ENCODE measurements around the gene CDH22. TPM values are rescaled to one million over a fixed set of nuclear protein-coding genes. Genes with fewer than 3 reads are reported as not detected.

The CDH22 gene
- total RNA-seq, 2 donors from 2014 or later = 0.22 to 0.77 TPM

- WGBS, 2 experiments (ENCODE audit: insufficient coverage in 1 of 2, insufficient read length in 1 of 2) = 67 to 76% methylated on average over 8 to 11 of the region's 11 CpGs
- peaks cover 6% of the 10 kb centered on the region for H3K27me3 Mint-ChIP-seq (ENCODE audit: insufficient read depth)
- H3K4me1 Mint-ChIP-seq = peaks cover 42% of the 10 kb centered on the region
- no peak overlapping the region for H3K9ac ChIP-seq (ENCODE audit: extremely low read depth, low read length, poor library complexity, severe bottlenecking)
- no peaks in the 10 kb centered on the region for H3K9me3 ChIP-seq (ENCODE audit: control insufficient read depth, low read length)
- DNase-seq = no peak
- H3K27ac Mint-ChIP-seq = no peak overlapping the region
- no peak overlapping the region for H3K4me3 Mint-ChIP-seq
- no peaks in the 10 kb centered on the region for H3K9me3 Mint-ChIP-seq
- peaks cover 23% of the 10 kb centered on the region for H3K4me1 ChIP-seq (ENCODE audit: control insufficient read depth, insufficient read depth, low read length)
- no peaks in the 10 kb centered on the region for H3K36me3 Mint-ChIP-seq (ENCODE audit: low read depth)
- no peaks in the 10 kb centered on the region for H3K27me3 ChIP-seq (ENCODE audit: control insufficient read depth, insufficient read depth, low read length, poor library complexity, severe bottlenecking)
- TF ChIP-seq CTCF (conservative IDR thresholded peaks at IDR 0.05) = no peak
- H3K4me3 ChIP-seq (ENCODE audit: low read length) = no peak overlapping the region
- no peaks in the 10 kb centered on the region for H3K36me3 ChIP-seq (ENCODE audit: control insufficient read depth, insufficient read depth, low read length)
- no peak overlapping the region for H3K27ac ChIP-seq (ENCODE audit: low read depth, low read length)
Observed at GRCh38 chr20:46267108-46268105, 40.9 kb downstream of the CDH22 start.

- no peak overlapping the region for H3K4me3 Mint-ChIP-seq
- no peak for TF ChIP-seq CTCF (conservative IDR thresholded peaks at IDR 0.05)
- H3K36me3 Mint-ChIP-seq (ENCODE audit: low read depth) = no peaks in the 10 kb centered on the region
- H3K27me3 Mint-ChIP-seq (ENCODE audit: insufficient read depth) = peaks cover 7% of the 10 kb centered on the region
- no peak overlapping the region for H3K9ac ChIP-seq (ENCODE audit: extremely low read depth, low read length, poor library complexity, severe bottlenecking)
- H3K9me3 Mint-ChIP-seq = no peaks in the 10 kb centered on the region
- WGBS, 2 experiments (ENCODE audit: insufficient coverage in 1 of 2, insufficient read length in 1 of 2) = 88 to 97% methylated on average over 2 of the region's 2 CpGs
- no peak overlapping the region for H3K27ac ChIP-seq (ENCODE audit: low read depth, low read length)
- H3K4me1 Mint-ChIP-seq = peaks cover 25% of the 10 kb centered on the region
- DNase-seq = no peak
- no peaks in the 10 kb centered on the region for H3K9me3 ChIP-seq (ENCODE audit: control insufficient read depth, low read length)
- no peaks in the 10 kb centered on the region for H3K36me3 ChIP-seq (ENCODE audit: control insufficient read depth, insufficient read depth, low read length)
- H3K27me3 ChIP-seq (ENCODE audit: control insufficient read depth, insufficient read depth, low read length, poor library complexity, severe bottlenecking) = no peaks in the 10 kb centered on the region
- H3K4me1 ChIP-seq (ENCODE audit: control insufficient read depth, insufficient read depth, low read length) = peaks cover 19% of the 10 kb centered on the region
- no peak overlapping the region for H3K4me3 ChIP-seq (ENCODE audit: low read length)
- H3K27ac Mint-ChIP-seq = no peak overlapping the region
Observed at GRCh38 chr20:46265539-46265938, 42.8 kb downstream of the CDH22 start.

- TF ChIP-seq CTCF (conservative IDR thresholded peaks at IDR 0.05) = no peak
- peaks cover 10% of the 10 kb centered on the region for H3K4me1 ChIP-seq (ENCODE audit: control insufficient read depth, insufficient read depth, low read length)
- peaks cover 5% of the 10 kb centered on the region for H3K27me3 ChIP-seq (ENCODE audit: control insufficient read depth, insufficient read depth, low read length, poor library complexity, severe bottlenecking)
- no peaks in the 10 kb centered on the region for H3K9me3 Mint-ChIP-seq
- no peak for DNase-seq
- H3K27me3 Mint-ChIP-seq (ENCODE audit: insufficient read depth) = peaks cover 9% of the 10 kb centered on the region
- no peak overlapping the region for H3K4me3 Mint-ChIP-seq
- no peaks in the 10 kb centered on the region for H3K36me3 Mint-ChIP-seq (ENCODE audit: low read depth)
- no peak overlapping the region for H3K27ac ChIP-seq (ENCODE audit: low read depth, low read length)
- H3K27ac Mint-ChIP-seq = no peak overlapping the region
- no peaks in the 10 kb centered on the region for H3K36me3 ChIP-seq (ENCODE audit: control insufficient read depth, insufficient read depth, low read length)
- H3K4me3 ChIP-seq (ENCODE audit: low read length) = no peak overlapping the region
- peaks cover 16% of the 10 kb centered on the region for H3K4me1 Mint-ChIP-seq
- WGBS, 2 experiments (ENCODE audit: insufficient coverage in 1 of 2, insufficient read length in 1 of 2) = 81 to 87% methylated on average over 18 to 26 of the region's 26 CpGs
- no peak overlapping the region for H3K9ac ChIP-seq (ENCODE audit: extremely low read depth, low read length, poor library complexity, severe bottlenecking)
- H3K9me3 ChIP-seq (ENCODE audit: control insufficient read depth, low read length) = no peaks in the 10 kb centered on the region
Observed at GRCh38 chr20:46264391-46265266, 43.7 kb downstream of the CDH22 start.
